ENCODE results near the gene RAB3D. TPM values are rescaled to one million over a fixed set of nuclear protein-coding genes. Genes with fewer than 3 reads are reported as not detected.

Gene RAB3D
- total RNA-seq, 1 experiment from 2014 or later = 29.4 TPM

- H2AK5ac ChIP-seq (ENCODE audit: insufficient read length, low read length) = no peak overlapping the region
- H2BK15ac ChIP-seq (ENCODE audit: low read depth, low read length) = no peak overlapping the region
- no peak overlapping the region for H2BK20ac ChIP-seq (ENCODE audit: low read depth, low read length, poor library complexity, severe bottlenecking)
- Mint-ChIP-seq H3K4me1 (peaks cover 11 to 25% of the 10 kb centered on the region in 2 experiments), H3K27ac (no peak overlapping the region; a peak in 4 of 7 replicates), H3K27me3 (ENCODE audit: low read depth) (no peaks in the 10 kb centered on the region), H3K36me3 (ENCODE audit: insufficient read depth in 1 of 3, low read depth in 3 of 3) (peaks cover 4 to 27% (median 23%) of the 10 kb centered on the region in 3 experiments; a peak in 6 of 7 replicates), H3K4me3 (no peak overlapping the region; a peak in 1 of 5 replicates), H3K9me3 (no peaks in the 10 kb centered on the region)
- no peaks in the 10 kb centered on the region for H3K9me3 ChIP-seq (ENCODE audit: control insufficient read depth, low read depth, low read length)
- no peak overlapping the region for H2BK120ac ChIP-seq (ENCODE audit: low read depth, low read length, poor library complexity, severe bottlenecking)
- no peak overlapping the region for H3K4ac ChIP-seq (ENCODE audit: low read depth, low read length)
- WGBS (ENCODE audit: extremely low coverage, insufficient read length, low lambda C conversion rate) = no CpG with 5 or more reads among the region's 27 CpGs
- no peak overlapping the region for H4K91ac ChIP-seq (ENCODE audit: insufficient read length, low read depth, low read length)
- peak overlapping the region; percentile 69 for H3K4me2 ChIP-seq (ENCODE audit: insufficient read depth, insufficient read length, low read length)
- H2BK12ac ChIP-seq (ENCODE audit: insufficient read length, low read depth, low read length) = no peak overlapping the region
- H4K8ac ChIP-seq (replicated peaks; ENCODE audit: insufficient read length, low read depth, low read length) = no peak overlapping the region
- no peak overlapping the region for H3K23ac ChIP-seq (ENCODE audit: insufficient read length, low read depth, low read length)
- H3T11ph ChIP-seq (ENCODE audit: low read length) = no peak overlapping the region
- H3K23me2 ChIP-seq (ENCODE audit: insufficient read length, low read depth, low read length, poor library complexity, severe bottlenecking) = no peaks in the 10 kb centered on the region
- H4K5ac ChIP-seq (ENCODE audit: insufficient read length, low read depth, low read length) = no peak overlapping the region
- no peaks in the 10 kb centered on the region for H3K27me3 ChIP-seq (ENCODE audit: insufficient read depth, low read length)
- H3K18ac ChIP-seq (ENCODE audit: insufficient read length, low read depth, low read length) = peak overlapping the region; percentile 44
- no peak overlapping the region for H2AFZ ChIP-seq (ENCODE audit: low read length)
- no peak overlapping the region for H3K56ac ChIP-seq (ENCODE audit: insufficient read length, low read depth, low read length)
- TF ChIP-seq, protein P1, sequence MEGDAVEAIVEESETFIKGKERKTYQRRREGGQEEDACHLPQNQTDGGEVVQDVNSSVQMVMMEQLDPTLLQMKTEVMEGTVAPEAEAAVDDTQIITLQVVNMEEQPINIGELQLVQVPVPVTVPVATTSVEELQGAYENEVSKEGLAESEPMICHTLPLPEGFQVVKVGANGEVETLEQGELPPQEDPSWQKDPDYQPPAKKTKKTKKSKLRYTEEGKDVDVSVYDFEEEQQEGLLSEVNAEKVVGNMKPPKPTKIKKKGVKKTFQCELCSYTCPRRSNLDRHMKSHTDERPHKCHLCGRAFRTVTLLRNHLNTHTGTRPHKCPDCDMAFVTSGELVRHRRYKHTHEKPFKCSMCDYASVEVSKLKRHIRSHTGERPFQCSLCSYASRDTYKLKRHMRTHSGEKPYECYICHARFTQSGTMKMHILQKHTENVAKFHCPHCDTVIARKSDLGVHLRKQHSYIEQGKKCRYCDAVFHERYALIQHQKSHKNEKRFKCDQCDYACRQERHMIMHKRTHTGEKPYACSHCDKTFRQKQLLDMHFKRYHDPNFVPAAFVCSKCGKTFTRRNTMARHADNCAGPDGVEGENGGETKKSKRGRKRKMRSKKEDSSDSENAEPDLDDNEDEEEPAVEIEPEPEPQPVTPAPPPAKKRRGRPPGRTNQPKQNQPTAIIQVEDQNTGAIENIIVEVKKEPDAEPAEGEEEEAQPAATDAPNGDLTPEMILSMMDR (conservative IDR thresholded peaks at IDR 0.05) = no peak
- peak overlapping the region; percentile 59 for H3K9ac ChIP-seq (ENCODE audit: extremely low read depth, insufficient read length, low read length)
- H3K4me1 ChIP-seq (ENCODE audit: insufficient read depth, low read length) = no peaks in the 10 kb centered on the region
- H3K79me1 ChIP-seq (ENCODE audit: insufficient read depth, low read depth, low read length, poor library complexity, severe bottlenecking) = no peaks in the 10 kb centered on the region
- H3K27ac ChIP-seq (ENCODE audit: insufficient read length, low read depth, low read length) = peak overlapping the region; percentile 22
- no peaks in the 10 kb centered on the region for H3K79me2 ChIP-seq (ENCODE audit: insufficient read depth, low read length)
- peaks cover 4% of the 10 kb centered on the region for H4K20me1 ChIP-seq (ENCODE audit: control insufficient read depth, insufficient read depth, insufficient read length)
- H2BK5ac ChIP-seq (ENCODE audit: insufficient read length, low read length) = no peak overlapping the region
- peak; percentile 82 for DNase-seq
- no peak overlapping the region for H3K14ac ChIP-seq (ENCODE audit: insufficient read depth, low read length)
Observed at GRCh38 chr19:11375143-11375948, 35.9 kb upstream of the RAB3D start.

Measured in H9 (cell line).